NCI-H2196 treated with DMSO at 0.1 percent for 48 hours (cell line): ENCODE data around the gene TAPBPL.
"Not testable (repeated sequence)": the region's sequence is repeated elsewhere in the genome, so short reads cannot be mapped to it uniquely, and the experiment has no call there.

Source experiments
- DNase-seq: peaks from one replicate; lab custom pipeline; 2025; ENCODE audit not compliant: unreplicated experiment; lab: John Stamatoyannopoulos, UW

Gene TAPBPL

DNA sequence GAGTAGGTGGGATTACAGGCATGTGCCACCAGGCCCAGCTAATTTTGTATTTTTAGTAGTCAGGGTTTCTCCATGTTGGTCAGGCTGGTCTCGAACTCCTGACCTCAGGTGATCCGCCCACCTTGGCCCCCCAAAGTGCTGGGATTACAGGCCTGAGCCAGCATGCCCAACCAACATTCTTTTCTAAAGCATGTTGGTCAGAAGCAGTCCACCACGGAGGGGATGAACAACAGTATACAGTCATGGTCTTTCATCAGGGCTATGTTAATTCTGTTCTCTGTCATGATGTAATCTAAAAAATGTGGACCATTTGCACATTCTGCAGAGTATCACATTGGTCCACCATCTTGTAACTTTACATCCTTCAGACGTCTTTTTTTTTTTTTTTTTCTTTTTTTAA lies 37.6 kb downstream of the TAPBPL start:
- DNase-seq = no peak

DNA sequence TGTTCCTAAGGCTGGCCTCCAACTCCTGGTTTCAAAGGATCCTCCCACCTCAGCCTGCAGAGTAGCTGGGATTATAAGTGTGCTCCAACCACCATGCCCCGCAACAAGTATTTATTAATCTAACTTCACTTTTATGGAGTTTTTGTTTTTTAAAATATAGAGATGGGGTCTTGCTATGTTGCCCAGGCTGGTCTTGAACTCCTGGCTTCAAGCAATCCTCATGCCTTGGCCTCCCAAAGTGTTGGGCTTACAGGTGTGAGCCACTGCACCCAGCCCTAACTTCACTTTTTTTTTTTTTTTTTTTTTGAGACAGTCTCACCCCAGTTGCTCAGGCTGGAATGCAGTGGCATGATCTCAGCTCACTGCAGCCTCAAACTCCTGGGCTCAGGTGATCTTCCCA lies 38.8 kb downstream of the TAPBPL start:
- not testable (repeated sequence) for DNase-seq

DNA sequence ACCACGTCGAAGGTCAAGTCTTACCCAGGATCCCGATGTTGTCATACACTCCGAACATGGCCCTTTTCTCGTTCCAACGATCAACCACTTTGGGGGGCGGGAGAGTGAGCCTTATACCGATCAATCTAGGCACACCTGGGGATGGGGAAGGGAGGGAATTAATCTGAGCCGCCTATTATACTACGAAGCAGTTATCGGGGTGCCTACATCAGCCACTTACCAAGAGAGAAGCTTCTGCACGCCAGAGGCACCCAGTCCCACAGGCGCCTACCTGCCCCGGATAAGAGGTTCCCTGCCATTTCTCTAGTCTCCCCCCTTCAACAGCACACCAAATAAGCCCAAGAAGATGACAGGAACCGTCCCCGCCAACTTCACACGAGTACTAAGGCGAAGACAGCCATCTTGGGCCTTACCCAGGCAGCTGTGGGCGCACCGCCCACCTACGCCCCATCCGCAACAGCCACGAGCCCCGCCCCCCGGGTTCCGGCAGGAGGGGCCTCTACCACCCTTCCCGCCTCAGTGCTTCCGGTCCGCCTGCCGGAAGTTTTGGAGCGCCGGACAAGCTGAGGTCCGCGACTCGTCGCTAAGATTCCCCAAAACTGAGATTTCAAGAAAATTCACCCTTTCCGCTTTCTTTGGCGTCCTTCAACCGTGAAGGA lies 41.1 kb downstream of the TAPBPL start, which contains the start of gene MRPL51:
Gene MRPL51 (minus strand): TSS at position 425 of the 659 bp plus-strand sequence. CDS start 126 bp downstream, at position 299.
- DNase-seq = peak; percentile 60

DNA sequence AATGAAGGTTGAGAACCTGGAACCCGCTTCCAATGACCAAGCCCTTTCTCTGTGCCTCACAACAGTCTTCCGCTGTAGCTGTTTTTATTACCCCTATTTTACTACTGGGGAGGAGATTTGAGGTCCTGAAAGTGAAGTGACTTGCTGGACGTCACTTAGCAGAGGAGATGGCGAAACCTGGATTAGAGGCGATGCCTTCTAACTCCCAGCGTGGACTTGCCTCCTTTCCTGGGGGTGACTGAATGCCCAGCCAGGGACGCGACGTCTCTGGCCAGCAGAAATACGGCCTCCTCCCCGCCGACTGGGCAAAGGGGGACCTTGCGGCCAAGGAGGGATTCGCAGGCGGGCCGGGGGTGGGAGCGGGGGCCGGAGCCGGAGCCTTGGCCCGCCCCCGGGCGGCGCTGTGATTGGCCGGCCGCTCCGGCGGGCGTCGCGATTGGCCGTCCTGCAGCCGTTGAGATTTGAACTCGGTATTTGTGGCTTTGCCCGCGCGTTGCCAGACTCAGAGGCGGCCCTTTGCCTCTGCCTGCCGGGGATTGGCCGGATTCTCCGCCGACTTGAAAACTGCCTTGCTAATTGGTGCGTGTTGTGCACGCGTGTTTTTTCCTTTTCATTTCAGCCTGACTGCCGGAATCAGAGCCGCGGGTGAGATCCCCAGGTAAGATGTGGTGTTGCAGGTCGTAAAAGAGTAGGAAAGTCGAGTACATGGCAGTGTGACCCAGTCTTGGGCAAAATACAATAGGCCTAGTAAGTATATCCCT lies 41.8 kb downstream of the TAPBPL start, which contains the start of gene NCAPD2:
Gene NCAPD2 (plus strand): TSS at position 606 of the 761 bp plus-strand sequence. CDS start 997 bp downstream, outside the sequence.
- DNase-seq = peak; percentile 67

DNA sequence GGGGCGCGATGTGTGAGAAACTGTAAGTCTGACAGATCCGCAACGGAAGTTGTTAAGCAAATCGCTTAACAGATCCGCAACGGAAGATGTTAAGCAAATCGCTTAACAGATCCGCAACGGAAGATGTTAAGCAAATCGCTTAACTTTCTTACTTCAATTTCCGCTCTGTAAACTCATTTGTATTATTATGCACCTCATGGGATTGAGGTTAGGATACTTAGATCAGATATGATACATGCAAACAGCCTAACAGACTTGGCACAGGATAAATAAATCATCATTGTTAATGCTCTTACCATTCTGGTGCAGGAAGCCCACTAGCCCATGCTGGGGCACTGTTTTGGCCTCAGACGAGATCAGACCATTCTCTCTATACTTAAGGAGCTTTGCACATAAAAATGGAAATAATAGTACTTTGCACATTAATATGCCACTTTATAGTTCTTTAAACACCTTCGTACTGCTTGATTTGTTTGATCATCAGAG lies 42.5 kb downstream of the TAPBPL start:
- DNase-seq = no peak

DNA sequence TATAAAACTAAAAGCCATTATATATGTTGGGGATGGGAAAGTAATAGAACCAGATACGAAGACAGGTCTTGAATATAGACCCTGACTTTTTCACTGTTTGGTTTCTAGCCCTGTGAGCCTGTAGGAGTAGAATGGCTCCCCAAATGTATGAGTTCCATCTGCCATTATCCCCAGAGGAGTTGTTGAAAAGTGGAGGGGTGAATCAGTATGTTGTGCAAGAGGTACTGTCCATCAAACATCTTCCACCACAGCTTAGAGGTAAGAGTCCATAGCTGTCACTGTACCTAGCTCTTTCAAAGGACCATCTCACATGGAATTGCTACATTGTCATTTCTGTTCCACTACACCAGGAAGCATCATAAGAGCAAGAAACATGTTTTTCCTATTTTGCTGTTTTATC lies 43.1 kb downstream of the TAPBPL start:
- DNase-seq = no peak

DNA sequence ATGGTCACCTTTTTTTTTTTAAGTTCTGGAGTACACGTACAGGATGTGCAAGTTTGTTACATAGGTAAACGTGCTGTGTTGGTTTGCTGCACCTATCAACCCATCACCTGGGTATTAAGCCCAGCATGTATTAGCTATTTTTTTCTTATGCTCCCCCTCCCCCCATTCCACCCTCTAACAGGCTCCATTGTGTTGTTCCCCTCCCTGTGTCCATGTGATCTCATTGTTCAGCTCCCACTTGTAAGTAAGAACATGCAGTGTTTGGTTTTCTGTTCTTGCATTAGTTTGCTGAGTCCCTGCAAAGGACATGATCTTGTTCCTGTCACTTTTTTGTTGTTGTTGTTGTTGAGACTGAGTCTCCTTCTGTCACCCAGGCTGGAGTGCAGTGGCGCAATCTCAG lies 45.4 kb downstream of the TAPBPL start:
- not testable (repeated sequence) for DNase-seq

DNA sequence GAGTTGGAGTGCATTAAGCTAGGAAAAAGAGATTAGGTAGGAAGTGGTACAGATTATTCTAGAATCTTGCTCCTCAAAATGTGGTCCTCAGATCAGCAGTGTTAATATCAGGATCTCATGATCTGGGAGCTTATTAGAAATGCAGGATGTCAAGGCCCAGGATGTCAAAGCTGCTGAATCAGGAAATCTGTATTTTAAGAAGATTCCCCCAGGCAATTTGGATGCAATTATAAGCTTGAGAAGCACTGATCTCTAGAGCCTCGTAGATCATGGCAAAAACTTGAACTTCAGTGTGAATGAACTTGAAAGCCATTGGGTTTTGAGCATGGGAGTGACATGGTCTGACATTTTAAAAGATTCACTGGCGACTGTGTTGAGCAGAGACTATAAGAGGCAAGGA lies 48.6 kb downstream of the TAPBPL start:
- DNase-seq = no peak

DNA sequence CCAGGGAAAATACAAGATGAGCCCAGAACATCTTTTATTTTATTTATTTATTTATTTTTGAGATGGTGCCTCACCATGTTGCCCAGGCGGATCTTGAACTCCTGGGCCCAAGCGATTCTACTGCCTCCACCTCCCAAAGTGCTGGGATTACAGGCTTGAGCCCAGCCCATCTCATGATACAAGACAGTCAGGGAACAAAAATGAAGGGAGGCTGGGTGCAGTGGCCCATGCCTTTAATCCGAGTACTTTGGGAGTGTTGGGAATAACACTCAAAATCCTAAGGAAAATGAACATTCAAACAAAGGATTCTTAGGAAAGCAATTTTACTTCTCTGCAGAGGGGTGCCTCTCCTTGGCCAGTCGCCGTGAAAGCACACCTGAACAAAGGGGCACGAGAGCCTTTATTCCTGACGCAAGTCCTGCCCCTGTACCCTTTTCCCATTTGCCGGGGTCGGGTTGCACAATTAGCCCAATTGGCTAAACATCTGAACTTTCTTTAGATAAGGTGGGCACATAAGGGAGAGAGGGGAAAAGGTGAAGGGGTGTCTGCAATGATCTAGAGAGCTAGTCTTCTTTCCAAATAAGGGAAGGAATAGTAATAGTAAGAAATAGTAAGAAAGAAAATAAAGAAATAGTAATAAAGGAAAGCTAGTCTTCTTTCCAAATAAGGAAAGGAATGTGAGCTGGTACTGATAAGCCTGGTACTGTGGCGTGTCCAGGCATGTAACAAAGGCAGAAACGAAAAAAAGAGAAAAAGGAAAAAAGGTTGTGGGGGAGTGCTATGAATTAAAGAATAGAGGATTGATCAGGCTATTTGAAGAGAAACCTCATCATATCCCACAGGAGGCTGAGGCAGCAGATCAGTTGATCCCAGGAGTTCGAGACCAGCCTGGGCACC lies 55.5 kb downstream of the TAPBPL start:
- no peak for DNase-seq

DNA sequence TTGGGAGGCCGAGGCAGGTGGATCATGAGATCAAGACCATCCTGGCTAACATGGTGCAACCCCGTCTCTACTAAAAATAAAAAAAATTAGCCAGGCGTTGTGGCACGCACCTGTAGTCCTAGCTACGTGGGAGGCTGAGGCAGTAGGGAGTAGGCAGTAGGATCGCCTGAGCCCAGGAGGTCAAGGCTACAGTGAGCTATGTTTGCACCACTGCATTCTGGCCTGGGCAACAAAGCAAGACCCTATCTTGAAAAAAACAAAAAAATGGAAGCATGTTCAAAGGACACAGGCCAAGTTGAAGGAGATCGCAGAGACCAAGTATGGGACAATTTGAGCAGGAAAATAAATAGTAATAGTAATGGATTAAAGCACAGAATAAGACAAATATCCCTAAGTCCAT lies 56.2 kb downstream of the TAPBPL start:
- DNase-seq = no peak
